ENCODE measurements around the gene PLA2G4B. TPM values are rescaled to one million over a fixed set of nuclear protein-coding genes. Genes with fewer than 3 reads are reported as not detected.
"Not testable (repeated sequence)": the region's sequence is repeated elsewhere in the genome, so short reads cannot be mapped to it uniquely, and the experiment has no call there.

The PLA2G4B gene
- total RNA-seq, 1 experiment from 2014 or later: 3.7 TPM

DNA sequence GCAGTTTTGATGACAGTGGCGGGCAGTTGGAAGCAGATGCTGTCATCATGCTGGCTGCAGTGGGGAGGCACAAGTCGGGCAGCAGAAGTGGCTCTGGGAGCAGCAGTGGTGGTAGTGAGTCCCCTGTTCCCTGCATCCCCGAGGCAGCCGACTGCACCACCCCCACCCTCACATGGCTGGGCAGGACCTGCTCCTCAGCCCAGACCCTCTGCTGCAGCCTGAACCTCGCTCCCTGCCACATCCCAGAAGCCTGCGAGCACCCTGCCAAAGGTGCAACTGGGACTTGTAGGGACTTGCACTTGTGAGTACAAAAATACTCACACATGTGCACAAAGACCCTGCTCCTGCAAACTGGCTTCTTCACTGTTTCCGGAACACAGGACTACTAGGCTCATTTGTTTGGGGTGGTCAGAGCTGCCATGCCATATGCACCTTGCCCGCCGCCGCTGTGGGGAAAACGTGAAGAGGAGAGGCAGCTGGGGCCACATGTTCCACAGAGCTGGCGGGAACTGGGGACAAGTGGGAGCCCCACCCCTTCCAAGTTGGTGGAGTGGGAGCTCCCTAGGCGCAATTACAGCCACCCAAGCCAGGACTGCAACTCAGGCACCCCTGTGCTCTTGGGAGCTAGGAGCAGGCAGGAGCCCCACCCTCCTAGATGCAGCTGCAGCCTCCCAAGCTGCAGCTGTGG, 8.5 kb upstream of the PLA2G4B start:
- H3K27me3 ChIP-seq (ENCODE audit: insufficient read depth, low read length): no peaks in the 10 kb centered on the region
- H3K4me1 ChIP-seq (ENCODE audit: insufficient read depth, low read length): no peaks in the 10 kb centered on the region
- H2BK20ac ChIP-seq (ENCODE audit: low read depth, low read length, poor library complexity, severe bottlenecking): no peak overlapping the region
- no peak overlapping the region for H3K23ac ChIP-seq (ENCODE audit: insufficient read length, low read depth, low read length)
- no peak overlapping the region for H3K4me2 ChIP-seq (ENCODE audit: insufficient read depth, insufficient read length, low read length)
- no peak overlapping the region for H3K9ac ChIP-seq (ENCODE audit: extremely low read depth, insufficient read length, low read length)
- no peak overlapping the region for H2BK120ac ChIP-seq (ENCODE audit: low read depth, low read length, poor library complexity, severe bottlenecking)
- Mint-ChIP-seq H3K27me3 (ENCODE audit: low read depth) (no peaks in the 10 kb centered on the region), H3K27ac (no peak overlapping the region), H3K4me3 (no peak overlapping the region), H3K4me1 (peaks cover 11 to 19% of the 10 kb centered on the region in 2 experiments), H3K9me3 (no peaks in the 10 kb centered on the region; a peak in 1 of 5 replicates), H3K36me3 (ENCODE audit: insufficient read depth in 1 of 3, low read depth in 3 of 3) (peaks cover 2 to 14% (median 5%) of the 10 kb centered on the region in 3 experiments; a peak in 5 of 7 replicates)
- no peaks in the 10 kb centered on the region for H3K79me2 ChIP-seq (ENCODE audit: insufficient read depth, low read length)
- TF ChIP-seq, protein P1, sequence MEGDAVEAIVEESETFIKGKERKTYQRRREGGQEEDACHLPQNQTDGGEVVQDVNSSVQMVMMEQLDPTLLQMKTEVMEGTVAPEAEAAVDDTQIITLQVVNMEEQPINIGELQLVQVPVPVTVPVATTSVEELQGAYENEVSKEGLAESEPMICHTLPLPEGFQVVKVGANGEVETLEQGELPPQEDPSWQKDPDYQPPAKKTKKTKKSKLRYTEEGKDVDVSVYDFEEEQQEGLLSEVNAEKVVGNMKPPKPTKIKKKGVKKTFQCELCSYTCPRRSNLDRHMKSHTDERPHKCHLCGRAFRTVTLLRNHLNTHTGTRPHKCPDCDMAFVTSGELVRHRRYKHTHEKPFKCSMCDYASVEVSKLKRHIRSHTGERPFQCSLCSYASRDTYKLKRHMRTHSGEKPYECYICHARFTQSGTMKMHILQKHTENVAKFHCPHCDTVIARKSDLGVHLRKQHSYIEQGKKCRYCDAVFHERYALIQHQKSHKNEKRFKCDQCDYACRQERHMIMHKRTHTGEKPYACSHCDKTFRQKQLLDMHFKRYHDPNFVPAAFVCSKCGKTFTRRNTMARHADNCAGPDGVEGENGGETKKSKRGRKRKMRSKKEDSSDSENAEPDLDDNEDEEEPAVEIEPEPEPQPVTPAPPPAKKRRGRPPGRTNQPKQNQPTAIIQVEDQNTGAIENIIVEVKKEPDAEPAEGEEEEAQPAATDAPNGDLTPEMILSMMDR (conservative IDR thresholded peaks at IDR 0.05): no peak
- no peaks in the 10 kb centered on the region for H3K79me1 ChIP-seq (ENCODE audit: insufficient read depth, low read depth, low read length, poor library complexity, severe bottlenecking)
- no peak overlapping the region for H3K56ac ChIP-seq (ENCODE audit: insufficient read length, low read depth, low read length)
- H3K18ac ChIP-seq (ENCODE audit: insufficient read length, low read depth, low read length): no peak overlapping the region
- H3K9me3 ChIP-seq (ENCODE audit: control insufficient read depth, low read depth, low read length): no peaks in the 10 kb centered on the region
- H2BK5ac ChIP-seq (ENCODE audit: insufficient read length, low read length): no peak overlapping the region
- no peak overlapping the region for H3T11ph ChIP-seq (ENCODE audit: low read length)
- no peak overlapping the region for H2AFZ ChIP-seq (ENCODE audit: low read length)
- H4K91ac ChIP-seq (ENCODE audit: insufficient read length, low read depth, low read length): no peak overlapping the region
- no peak overlapping the region for H2AK5ac ChIP-seq (ENCODE audit: insufficient read length, low read length)
- DNase-seq: no peak
- peaks cover 10% of the 10 kb centered on the region for H3K23me2 ChIP-seq (ENCODE audit: insufficient read length, low read depth, low read length, poor library complexity, severe bottlenecking)
- no peak overlapping the region for H4K5ac ChIP-seq (ENCODE audit: insufficient read length, low read depth, low read length)
- H3K27ac ChIP-seq (ENCODE audit: insufficient read length, low read depth, low read length): no peak overlapping the region
- no CpG with 5 or more reads among the region's 13 CpGs for WGBS (ENCODE audit: extremely low coverage, insufficient read length, low lambda C conversion rate)
- no peak overlapping the region for H3K14ac ChIP-seq (ENCODE audit: insufficient read depth, low read length)
- no peak overlapping the region for H2BK12ac ChIP-seq (ENCODE audit: insufficient read length, low read depth, low read length)
- no peak overlapping the region for H3K4ac ChIP-seq (ENCODE audit: low read depth, low read length)
- H2BK15ac ChIP-seq (ENCODE audit: low read depth, low read length): no peak overlapping the region
- H4K20me1 ChIP-seq (ENCODE audit: control insufficient read depth, insufficient read depth, insufficient read length): no peaks in the 10 kb centered on the region
- H4K8ac ChIP-seq (replicated peaks; ENCODE audit: insufficient read length, low read depth, low read length): no peak overlapping the region

DNA sequence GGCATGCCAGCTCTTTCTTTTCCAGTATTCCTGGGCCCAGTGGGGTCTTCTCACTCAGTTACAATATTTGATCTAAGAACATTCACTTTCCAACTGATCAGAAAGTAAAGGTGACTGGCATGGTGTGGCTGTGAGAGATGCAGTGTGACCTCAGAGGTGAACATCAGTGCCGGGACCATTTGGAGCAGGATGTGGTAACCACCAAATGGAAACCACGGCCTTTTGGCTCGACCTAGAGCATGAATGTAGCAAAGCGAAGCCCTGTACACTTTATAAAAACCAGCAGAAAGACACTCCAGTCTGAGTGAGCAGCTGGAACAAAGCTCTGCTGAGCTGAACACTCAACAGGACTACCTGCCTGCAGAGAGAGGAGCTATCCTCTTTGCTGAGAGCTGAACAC, 7.4 kb upstream of the PLA2G4B start:
- not testable (repeated sequence) for H3K4ac ChIP-seq (ENCODE audit: low read depth, low read length); H3K56ac ChIP-seq (ENCODE audit: insufficient read length, low read depth, low read length); H3K23me2 ChIP-seq (ENCODE audit: insufficient read length, low read depth, low read length, poor library complexity, severe bottlenecking); H2BK20ac ChIP-seq (ENCODE audit: low read depth, low read length, poor library complexity, severe bottlenecking); H4K20me1 ChIP-seq (ENCODE audit: control insufficient read depth, insufficient read depth, insufficient read length); H3K27ac ChIP-seq (ENCODE audit: insufficient read length, low read depth, low read length); H3K14ac ChIP-seq (ENCODE audit: insufficient read depth, low read length); H3K9ac ChIP-seq (ENCODE audit: extremely low read depth, insufficient read length, low read length); H2BK12ac ChIP-seq (ENCODE audit: insufficient read length, low read depth, low read length); DNase-seq; H3K27me3 ChIP-seq (ENCODE audit: insufficient read depth, low read length); H2BK15ac ChIP-seq (ENCODE audit: low read depth, low read length); H3T11ph ChIP-seq (ENCODE audit: low read length); H3K23ac ChIP-seq (ENCODE audit: insufficient read length, low read depth, low read length); H3K27me3 Mint-ChIP-seq (ENCODE audit: low read depth); H3K79me1 ChIP-seq (ENCODE audit: insufficient read depth, low read depth, low read length, poor library complexity, severe bottlenecking); H4K91ac ChIP-seq (ENCODE audit: insufficient read length, low read depth, low read length); H2AFZ ChIP-seq (ENCODE audit: low read length); H2AK5ac ChIP-seq (ENCODE audit: insufficient read length, low read length); H2BK5ac ChIP-seq (ENCODE audit: insufficient read length, low read length); H4K8ac ChIP-seq (replicated peaks; ENCODE audit: insufficient read length, low read depth, low read length); H3K4me1 ChIP-seq (ENCODE audit: insufficient read depth, low read length); H3K4me3 Mint-ChIP-seq; H3K79me2 ChIP-seq (ENCODE audit: insufficient read depth, low read length); H2BK120ac ChIP-seq (ENCODE audit: low read depth, low read length, poor library complexity, severe bottlenecking); H3K9me3 ChIP-seq (ENCODE audit: control insufficient read depth, low read depth, low read length); H4K5ac ChIP-seq (ENCODE audit: insufficient read length, low read depth, low read length); H3K18ac ChIP-seq (ENCODE audit: insufficient read length, low read depth, low read length); H3K4me2 ChIP-seq (ENCODE audit: insufficient read depth, insufficient read length, low read length); H3K9me3 Mint-ChIP-seq
- H3K4me1 Mint-ChIP-seq: peaks cover 7 to 11% of the 10 kb centered on the region in 2 experiments
- H3K27ac Mint-ChIP-seq: peak overlapping the region in 2 of 3 experiments; percentile 28 to 60; a peak in 3 of 7 replicates
- H3K36me3 Mint-ChIP-seq (ENCODE audit: insufficient read depth in 1 of 3, low read depth in 3 of 3): peaks cover 2 to 14% (median 5%) of the 10 kb centered on the region in 3 experiments; a peak in 5 of 7 replicates
- no CpG with 5 or more reads among the region's 4 CpGs for WGBS (ENCODE audit: extremely low coverage, insufficient read length, low lambda C conversion rate)
